Stimulated activated naive CD8-positive, alpha-beta T cell treated with anti-CD3 and anti-CD28 coated beads, Interleukin-15, Interleukin-2, amounts not matched to agents 100 U/mL and 50 U/mL, for 24 hours (primary cell): ENCODE results near the gene ALK.
A peak's percentile ranks its signal among the peaks of the same experiment; 100 is the strongest.

Experiments used
- ATAC-seq: fragments of 150-1000 bp; cut with Tn5 transposase; one replicate; pipeline ENCODE4 v1.10.0; 2021
- DNase-seq: peaks from one replicate; pipeline ENCODE4 v3.0.0; 2021

Gene ALK

GRCh38 chr2:29223851-29224692, 697.3 kb downstream of the ALK start:
- ATAC-seq (no peak), DNase-seq (no peak)

- ATAC-seq, result no peak
- no peak for DNase-seq
Measured at GRCh38 chr2:29223257-29223656, 698.1 kb downstream of the ALK start.

GRCh38 chr2:29222381-29223179, 698.8 kb downstream of the ALK start:
- ATAC-seq, result no peak

GRCh38 chr2:29220506-29221270, 700.7 kb downstream of the ALK start:
- no peak for ATAC-seq

More at GRCh38 chr2:29222381-29223179, 698.8 kb downstream of the ALK start:
- no peak for DNase-seq

GRCh38 chr2:29219374-29219773, 702.0 kb downstream of the ALK start:
- DNase-seq (no peak), ATAC-seq (no peak)

More at GRCh38 chr2:29220506-29221270, 700.7 kb downstream of the ALK start:
- DNase-seq, result no peak

- DNase-seq (no peak), ATAC-seq (no peak)
Measured at GRCh38 chr2:29218550-29219125, 702.7 kb downstream of the ALK start.

- DNase-seq (no peak), ATAC-seq (no peak)
Measured at GRCh38 chr2:29218071-29218470, 703.3 kb downstream of the ALK start.

GRCh38 chr2:29216609-29216909, 704.8 kb downstream of the ALK start:
- no peak for ATAC-seq
- no peak for DNase-seq

GRCh38 chr2:29215739-29216608, 705.4 kb downstream of the ALK start:
- DNase-seq, result no peak
- ATAC-seq, result no peak

GRCh38 chr2:29215073-29215472, 706.3 kb downstream of the ALK start:
- ATAC-seq (no peak), DNase-seq (no peak)

- DNase-seq (no peak), ATAC-seq (no peak)
Measured at GRCh38 chr2:29213888-29214291, 707.5 kb downstream of the ALK start.

- ATAC-seq, result no peak
- no peak for DNase-seq
Measured at GRCh38 chr2:29212009-29212408, 709.4 kb downstream of the ALK start.

- ATAC-seq, result no peak
- no peak for DNase-seq
Measured at GRCh38 chr2:29209551-29209950, 711.8 kb downstream of the ALK start.

- no peak for ATAC-seq
Measured at GRCh38 chr2:29207352-29208148, 713.8 kb downstream of the ALK start.

GRCh38 chr2:29206941-29207340, 714.4 kb downstream of the ALK start:
- ATAC-seq, result no peak

More at GRCh38 chr2:29207352-29208148, 713.8 kb downstream of the ALK start:
- no peak for DNase-seq

GRCh38 chr2:29202819-29203495, 718.4 kb downstream of the ALK start:
- no peak for DNase-seq
- no peak for ATAC-seq

More at GRCh38 chr2:29206941-29207340, 714.4 kb downstream of the ALK start:
- DNase-seq, result no peak

GRCh38 chr2:29201979-29202378, 719.4 kb downstream of the ALK start:
- no peak for ATAC-seq
- no peak for DNase-seq

GRCh38 chr2:29196792-29197788, 724.3 kb downstream of the ALK start:
- ATAC-seq (peak; percentile 93), DNase-seq (peak; percentile 84)
